Astrocyte (in vitro differentiated cells and primary cell): ENCODE results near the gene NPTX1.

Experiments used
- CTCF ChIP-seq: IDR thresholded peaks from 2 replicates; pipeline ENCODE4 v1.5.1; 2011; ENCODE audit warnings: low read depth, mild to moderate bottlenecking, inconsistent platforms, low read length, moderate library complexity; ENCODE audit not compliant: insufficient read depth
- EZH2 ChIP-seq: IDR thresholded peaks from 2 replicates; pipeline ENCODE4 v1.6.1; 2012; ENCODE audit warnings: mild to moderate bottlenecking, low read length, inconsistent platforms; ENCODE audit not compliant: insufficient read depth

GRCh38 chr17:80475910-80476876 lies at the start of gene NPTX1:
- TF ChIP-seq CTCF (no peak), EZH2 (no peak)
